Measurements from ENCODE around the gene GRIN1.
"Not testable (repeated sequence)": the region's sequence is repeated elsewhere in the genome, so short reads cannot be mapped to it uniquely, and the experiment has no call there.

Gene GRIN1

DNA sequence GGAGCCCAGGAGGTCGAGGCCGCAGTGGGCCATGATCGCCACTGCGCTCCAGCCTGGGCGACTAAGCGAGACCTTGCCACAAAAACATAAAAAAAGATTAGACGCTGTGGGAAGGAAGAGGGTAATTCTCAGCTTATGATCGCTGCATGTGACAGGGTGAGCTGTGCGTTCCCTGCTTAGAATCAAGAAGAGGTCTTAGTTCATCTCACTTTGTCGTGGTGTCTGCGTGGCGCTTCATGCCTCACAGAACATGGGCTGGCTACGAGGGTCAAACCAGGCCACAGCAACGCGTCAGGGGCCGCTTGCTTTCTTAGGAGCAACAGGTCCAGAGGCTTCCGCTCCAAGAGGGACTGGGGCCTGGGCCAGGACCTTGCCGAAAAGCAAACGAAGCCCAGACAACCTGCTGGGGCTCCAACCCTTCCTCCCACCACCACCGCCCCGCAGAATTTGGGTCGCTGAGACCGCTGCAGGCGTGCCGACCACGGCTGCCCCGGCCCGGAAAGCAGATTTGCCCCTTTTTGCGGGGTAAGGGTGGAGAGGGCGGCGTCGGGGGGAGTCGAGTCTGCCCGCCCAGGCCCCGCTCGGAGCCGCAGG lies 10.0 kb upstream of the GRIN1 start:
- DNase-seq (ENCODE audit: low read depth in 2 of 2), result no peak

DNA sequence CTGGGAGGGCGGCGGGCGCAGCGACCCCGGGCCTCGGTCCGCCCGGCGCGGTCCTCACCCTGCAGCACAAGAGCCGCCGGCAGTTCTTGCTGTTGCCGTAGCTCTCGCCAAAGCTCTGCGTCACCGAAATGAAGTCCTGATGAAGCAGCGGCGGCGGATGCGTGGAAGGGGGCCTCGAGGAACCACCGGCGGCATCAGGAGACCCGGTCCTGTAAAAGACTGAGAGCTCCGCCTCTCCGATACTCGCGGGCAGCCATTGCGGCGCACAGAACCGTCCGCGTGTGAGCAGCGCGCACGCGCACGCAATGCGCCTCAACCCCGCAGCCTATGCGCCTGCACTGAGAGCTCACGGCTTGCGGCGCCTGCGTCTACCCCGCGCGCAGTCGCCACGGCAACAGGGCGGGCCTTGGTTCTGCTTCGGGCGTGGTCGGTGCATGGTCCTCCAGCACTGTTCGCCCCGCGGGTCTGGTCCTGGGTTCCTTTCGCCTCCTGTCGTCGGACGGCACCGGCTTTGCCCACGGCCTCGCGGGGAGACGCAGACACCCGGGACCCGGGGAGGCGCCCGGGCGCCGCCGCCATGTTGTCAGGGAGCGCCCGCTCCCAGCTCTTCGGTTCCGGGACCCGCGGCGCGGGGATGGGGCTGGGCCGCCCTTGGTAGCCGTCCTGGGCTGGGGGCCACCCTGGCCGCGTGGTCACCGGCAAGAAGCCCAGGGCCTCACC lies 9.3 kb upstream of the GRIN1 start:
- peak; percentile 77 to 89 for DNase-seq (ENCODE audit: low read depth in 2 of 2)

DNA sequence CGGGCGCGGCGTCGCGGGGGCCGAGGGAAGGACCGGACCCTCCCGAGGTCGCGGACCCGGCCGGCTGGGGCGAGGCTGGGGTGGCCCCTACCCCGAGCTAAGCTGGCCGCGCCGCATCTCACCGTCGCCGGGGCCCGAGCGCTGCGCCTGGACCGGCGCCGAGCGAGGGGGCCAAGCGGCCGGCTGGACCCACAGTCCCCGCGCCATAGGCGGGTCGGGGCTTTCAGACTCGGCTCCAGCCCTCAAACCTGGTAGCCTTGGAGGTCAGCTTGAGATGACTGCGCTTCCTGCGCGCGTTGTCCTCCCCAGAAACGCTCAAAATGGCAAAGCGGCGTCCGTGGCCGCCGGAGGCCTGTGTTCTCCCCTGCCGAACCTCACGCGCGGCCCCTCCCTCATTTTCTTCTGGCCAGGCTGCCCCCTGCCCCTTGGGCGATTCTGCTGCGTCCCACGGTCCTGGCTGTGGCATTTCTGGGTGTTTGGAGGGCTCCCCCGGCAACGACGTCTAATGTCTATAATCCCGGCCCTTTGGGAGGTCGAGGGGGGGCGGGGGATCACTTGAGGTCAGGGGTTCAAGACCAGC lies 8.7 kb upstream of the GRIN1 start:
- DNase-seq (ENCODE audit: low read depth in 2 of 2), result no peak

DNA sequence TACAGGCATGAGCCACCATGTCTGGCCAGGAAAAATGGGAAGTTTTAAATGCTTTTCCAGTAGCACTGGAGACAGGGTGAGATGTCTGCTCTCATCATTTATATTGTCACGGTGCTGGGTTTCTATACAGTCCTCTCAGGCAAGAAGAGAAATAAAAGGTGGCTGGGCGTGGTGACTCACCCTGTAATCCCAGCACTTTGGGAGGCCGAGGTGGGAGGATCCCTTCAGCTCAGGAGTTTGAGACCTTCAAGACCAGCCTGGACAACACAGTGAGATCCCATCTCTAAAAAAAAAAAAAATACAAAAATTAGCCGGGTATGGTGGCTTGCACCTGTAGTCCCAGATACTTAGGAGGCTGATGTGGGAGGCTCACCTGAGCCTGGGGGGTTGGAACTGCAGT lies 4.8 kb upstream of the GRIN1 start:
- no peak for DNase-seq (ENCODE audit: low read depth in 2 of 2)

DNA sequence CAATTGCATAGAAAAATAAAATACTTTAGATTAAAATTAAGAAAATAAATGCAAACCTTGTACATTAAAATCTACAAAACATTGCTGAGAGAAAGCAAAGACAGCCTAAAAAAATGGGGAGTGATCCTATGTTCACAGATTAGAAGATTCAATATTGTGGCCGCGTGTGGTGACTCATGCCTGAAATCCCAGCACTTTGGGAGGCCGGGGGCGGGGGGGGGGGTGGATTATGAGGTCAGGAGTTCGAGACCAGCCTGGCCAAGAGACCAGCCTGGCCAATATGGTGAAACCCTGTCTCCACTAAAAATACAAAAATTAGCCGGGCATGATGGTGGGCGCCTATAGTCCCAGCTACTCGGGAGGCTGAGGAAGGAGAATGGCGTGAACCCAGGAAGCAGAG lies 3.8 kb upstream of the GRIN1 start:
- not testable (repeated sequence) for DNase-seq (ENCODE audit: low read depth in 2 of 2)

DNA sequence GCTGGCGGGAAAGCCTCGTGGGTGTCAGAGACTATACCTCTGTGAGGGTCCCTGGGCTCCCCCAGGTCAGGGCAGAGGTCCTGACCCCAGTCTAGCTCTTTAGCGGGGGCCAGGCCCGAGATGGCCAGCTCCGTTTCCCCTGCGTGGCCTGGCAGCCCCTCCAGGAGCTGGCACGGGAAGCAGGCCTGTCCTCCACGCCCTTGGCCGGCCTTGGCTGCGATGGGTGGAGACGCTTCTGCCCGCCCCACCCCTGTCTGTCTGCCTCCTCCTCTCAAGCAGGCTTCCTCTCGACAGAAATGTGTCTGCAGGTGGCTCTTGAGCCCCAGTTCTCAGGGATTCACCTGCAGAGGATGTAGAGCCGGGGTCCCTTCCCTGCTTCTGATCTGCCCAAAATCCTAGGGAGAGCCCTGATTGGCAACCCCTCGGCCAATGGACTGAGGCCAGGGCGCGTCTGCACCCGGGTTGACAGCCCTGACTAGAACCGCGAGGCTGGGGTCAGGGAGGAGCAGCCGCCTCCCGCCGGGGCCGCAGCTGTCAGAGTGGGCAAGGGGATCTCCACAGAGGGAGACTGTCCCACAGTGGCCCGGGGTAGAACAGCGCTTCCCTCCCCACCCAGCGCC lies 2.6 kb upstream of the GRIN1 start:
- DNase-seq (ENCODE audit: low read depth in 2 of 2), result no peak

DNA sequence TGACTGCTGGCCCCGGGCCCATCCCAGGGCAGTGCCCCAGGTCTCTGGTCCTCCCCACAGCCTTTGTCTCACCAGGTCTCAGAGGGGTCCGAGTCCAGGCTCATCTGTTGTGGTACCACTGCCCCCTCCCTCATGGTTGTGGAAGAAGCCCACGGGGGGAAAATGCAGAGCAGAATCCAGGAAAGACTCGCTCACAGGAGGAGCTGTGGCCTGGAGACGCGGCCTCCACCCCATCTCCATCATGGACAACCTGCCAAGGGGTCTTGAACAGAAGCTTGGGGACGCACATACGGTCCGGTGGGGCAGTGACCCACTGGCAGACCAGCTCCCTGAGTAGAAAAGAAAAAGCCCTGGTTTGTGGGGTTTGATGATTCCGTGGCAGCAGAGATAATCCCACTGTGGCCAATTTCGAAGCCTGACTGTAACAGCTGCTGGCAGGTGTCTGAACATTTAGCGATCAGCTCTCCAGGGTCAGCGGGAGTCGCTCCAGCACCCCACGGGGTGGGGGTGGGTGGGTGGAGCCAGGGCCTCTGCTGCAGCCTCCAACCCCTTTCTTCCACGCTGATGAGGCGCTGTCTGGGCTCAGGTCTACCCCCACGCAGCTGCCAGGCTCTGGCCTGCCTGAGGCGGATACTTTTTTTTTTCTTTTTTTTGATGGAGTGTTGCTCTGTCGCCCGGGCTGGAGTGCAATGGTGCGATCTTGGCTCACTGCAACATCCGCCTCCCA lies 1.9 kb upstream of the GRIN1 start:
- no peak for DNase-seq (ENCODE audit: low read depth in 2 of 2)

DNA sequence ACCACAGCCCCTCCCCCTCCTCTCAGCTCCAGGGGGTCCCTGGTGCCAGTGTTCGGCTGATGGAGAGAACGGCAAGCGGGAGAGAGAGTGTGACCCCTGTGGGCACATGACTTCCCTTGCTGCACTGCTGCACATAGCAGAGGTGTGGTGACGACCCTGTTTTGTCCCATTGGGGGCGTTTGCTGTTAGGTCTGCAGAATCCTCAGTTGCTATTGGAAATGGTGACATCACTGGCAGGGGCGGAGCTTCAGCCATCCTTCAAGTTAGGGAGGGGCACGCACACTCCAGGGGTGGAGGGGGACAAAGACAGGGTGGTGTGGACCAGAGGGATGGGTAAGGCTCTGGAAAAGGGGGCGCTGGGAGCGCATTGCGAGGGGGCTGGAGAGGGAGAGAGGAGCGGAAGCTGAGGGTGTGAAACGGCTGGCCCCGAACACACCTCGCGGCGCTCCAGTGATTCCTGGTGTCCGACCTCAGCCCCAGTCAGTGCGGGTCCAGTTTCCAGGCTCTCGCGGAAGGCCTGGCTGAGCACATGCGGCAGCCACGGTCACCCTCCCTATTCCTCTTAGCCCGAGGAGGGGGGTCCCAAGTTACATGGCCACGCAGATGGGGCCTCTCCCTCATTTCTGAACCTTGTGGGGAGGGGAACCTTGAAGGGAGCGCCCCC lies 764 bp upstream of the GRIN1 start:
- no peak for DNase-seq (ENCODE audit: low read depth in 2 of 2)

DNA sequence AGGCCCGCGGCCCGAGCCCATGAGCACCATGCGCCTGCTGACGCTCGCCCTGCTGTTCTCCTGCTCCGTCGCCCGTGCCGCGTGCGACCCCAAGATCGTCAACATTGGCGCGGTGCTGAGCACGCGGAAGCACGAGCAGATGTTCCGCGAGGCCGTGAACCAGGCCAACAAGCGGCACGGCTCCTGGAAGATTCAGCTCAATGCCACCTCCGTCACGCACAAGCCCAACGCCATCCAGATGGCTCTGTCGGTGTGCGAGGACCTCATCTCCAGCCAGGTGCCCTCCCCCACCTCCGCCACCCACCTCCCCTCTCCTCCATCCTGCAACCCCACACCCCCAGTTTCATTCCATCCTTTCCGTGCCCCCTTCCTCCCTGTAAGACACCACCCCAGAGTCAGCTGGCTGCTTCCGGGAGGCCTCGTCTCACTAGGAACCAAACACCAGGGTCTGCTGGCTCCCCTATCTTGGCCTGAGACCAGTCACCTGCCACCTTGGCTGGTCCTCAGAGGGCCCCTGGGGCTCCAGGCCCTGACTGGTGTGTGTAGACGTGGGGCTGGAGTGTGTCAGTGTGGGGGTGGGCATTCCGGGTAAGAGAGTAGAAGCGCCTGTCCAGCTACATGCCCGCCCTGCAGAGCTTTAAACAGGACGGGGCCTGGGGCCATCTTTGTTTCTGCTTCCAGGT lies 655 bp downstream of the GRIN1 start:
- DNase-seq (ENCODE audit: low read depth in 2 of 2), result no peak

DNA sequence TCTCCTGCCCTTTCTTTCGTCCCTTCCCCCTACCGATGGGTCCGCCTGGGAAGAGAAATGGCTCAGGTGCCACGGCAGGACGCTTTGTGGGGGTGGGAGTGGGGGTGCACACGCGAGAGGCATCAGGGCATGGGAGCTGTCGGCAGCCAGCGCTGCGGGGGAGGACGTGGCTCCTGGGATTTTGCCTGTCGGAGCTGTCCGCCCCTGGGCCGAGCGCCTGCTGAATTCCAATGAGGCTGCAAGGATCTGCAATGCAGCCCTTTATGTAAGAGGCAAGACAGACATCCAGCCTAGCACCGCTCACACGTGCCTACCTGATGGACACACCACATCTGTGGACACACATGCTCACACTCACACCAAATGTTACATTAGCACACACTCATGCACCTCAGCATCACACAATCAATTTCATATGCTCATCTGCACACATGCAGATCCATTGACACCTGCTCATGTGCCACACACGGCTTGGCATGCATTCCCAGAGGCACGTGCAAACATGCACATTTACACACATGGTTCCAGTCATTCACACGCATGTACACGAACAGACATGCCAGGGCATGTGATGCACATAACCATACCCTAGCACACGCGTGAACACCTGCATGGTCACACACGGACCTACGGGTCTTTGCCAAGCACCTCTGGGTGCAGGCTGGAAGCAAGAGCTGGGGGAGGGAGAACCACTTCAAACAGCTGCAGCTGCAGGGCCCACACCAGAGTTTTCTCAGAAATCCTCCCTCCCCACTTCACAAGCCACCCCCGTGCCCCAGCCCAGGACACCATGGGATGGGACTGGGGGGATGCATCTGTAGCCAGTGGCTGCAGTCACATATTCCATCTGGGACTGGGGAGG lies 1.4 kb downstream of the GRIN1 start:
- no peak for DNase-seq (ENCODE audit: low read depth in 2 of 2)

DNA sequence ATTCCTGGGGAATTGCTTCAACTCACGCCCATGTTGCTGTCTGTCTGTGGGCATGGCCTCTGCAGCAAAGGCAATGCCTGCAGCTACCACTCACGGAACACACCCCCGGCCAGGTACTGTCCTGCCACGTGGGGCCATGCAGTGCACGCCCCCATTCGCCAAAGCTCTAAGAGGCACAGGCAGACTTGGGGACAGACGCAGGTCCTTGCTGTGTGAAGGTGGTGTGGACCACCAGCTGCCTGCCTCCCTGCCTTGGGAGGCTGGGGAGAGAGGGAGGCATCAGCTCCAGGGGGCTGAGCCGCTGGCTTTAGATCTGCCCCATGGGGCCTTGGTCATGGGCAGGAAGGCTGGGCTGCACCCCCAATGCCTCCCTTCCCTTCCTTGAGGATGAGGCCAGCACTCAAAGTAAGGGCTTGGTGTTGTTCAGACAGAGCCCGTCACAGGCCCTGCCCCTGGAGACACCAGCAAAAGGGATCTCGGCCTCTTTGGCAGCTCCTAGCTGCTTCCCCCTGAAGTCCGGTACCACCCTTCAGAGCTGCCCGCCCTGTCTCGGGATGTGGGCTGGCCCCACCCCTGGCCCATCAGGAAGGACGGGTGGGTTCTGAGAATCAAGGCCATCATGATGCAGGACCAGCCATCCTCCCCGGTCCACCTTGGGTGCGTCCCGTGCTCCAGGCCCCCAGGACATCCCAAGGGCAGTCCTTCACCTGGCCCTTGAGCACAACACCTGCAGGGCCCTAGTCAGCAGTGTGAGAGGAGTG lies 2.3 kb downstream of the GRIN1 start:
- no peak for DNase-seq (ENCODE audit: low read depth in 2 of 2)

DNA sequence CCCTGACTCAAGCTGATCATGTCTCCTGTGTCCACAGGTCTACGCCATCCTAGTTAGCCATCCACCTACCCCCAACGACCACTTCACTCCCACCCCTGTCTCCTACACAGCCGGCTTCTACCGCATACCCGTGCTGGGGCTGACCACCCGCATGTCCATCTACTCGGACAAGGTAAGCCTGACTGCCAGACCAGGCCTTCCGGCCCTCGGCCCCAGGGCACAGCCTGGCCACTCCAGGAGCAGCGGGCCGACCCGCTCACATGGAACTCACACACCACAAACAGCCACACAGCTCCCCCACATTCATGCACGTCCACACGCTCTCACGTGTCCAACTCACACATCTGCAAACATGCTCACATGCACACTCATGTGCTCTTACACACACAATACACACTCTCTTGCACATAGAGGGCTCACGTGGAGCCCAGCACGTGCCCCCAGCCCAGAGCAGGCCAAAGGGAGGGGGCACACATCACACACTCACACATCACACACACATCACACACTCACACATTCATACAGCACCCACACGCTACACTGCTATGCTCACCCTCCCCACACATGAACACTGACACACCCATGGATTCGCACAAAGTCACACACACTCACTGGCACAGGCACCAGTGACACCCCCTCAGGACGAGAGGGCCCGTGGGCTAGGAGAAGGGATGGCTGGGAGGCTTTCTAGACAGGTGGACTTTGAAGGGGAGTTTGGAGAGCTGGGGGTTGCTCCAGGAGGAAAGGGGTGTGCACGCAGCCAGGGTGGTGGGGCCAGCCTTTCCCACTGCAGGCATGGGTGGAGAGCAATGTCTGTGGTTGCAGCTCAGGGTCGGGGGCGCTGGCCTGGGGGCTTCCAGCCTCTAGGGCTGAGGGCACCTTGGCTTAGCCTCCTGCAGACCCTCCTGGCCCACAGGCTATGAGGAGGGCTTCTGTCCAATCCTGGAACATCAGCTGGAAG lies 3.3 kb downstream of the GRIN1 start:
- no peak for DNase-seq (ENCODE audit: low read depth in 2 of 2)

DNA sequence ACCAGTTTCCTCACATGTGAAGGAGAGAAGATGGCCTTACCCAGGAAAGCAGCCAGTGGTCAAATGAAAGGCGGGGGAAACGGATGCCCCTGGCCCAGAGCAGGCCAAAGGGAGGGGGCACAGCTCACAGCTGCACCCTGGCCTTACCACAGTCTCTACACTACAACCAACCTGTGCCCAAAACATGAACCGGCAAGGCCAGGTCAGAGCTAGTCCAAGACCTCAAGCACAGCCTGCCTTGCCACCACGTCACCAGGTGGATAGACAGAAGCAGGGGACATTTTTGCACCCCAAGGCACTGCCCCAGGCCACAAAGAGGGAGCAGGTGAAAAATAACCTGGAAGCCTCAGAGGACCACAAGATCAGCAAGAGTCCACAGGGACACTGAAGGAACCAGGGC lies 4.5 kb downstream of the GRIN1 start:
- no peak for DNase-seq (ENCODE audit: low read depth in 2 of 2)

DNA sequence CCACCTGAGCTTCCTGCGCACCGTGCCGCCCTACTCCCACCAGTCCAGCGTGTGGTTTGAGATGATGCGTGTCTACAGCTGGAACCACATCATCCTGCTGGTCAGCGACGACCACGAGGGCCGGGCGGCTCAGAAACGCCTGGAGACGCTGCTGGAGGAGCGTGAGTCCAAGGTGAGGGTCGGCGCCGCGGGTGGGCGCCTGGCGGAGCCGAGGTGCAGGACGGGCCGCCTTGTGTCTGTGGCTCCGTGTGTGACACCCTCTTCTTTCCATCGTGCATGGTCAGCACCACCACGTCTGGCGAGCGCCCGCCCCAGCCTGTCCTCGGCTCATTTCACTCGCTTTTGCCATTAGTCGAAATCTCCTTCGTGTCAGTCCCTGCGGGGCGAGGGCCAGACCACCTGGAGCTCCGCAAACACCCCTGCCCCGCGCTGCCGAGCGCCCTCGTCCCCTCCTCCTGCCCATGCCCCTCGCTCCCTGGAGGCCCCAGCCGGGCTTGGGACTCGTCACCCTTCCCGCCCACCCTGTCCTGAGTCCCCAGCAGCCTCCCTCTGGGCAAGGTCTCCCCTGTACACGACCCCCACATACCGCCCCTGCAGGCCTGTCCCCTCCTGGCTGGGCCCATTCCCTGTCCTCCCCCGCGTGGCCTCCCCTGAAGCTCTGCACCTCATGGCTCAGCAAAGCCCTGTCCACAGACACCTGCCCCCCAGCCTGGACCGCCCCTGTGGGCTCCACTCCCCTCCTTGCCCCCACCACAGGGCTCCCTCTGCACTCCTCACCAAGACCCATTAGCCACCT lies 7.0 kb downstream of the GRIN1 start:
- DNase-seq (ENCODE audit: low read depth in 2 of 2), result no peak

DNA sequence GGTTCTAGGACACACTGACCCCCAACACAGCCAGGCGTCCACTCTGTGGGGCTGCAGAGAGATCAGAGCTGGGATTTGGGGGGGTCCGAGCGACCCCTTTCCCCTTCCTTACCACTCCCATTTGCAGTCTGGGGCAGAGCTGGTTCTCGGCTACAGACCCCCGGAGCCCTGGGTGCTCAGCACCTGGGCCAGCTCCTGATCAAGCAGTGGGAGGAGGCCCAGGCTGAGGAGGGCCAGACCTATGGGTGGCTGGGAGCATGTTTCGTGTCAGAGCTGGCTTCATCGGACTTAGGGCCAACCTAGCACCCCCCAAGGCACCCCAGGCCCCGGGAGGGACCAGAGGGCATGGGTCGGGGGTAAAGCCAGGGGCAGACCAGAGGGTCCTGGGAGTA lies 7.6 kb downstream of the GRIN1 start:
- no peak for DNase-seq (ENCODE audit: low read depth in 2 of 2)

DNA sequence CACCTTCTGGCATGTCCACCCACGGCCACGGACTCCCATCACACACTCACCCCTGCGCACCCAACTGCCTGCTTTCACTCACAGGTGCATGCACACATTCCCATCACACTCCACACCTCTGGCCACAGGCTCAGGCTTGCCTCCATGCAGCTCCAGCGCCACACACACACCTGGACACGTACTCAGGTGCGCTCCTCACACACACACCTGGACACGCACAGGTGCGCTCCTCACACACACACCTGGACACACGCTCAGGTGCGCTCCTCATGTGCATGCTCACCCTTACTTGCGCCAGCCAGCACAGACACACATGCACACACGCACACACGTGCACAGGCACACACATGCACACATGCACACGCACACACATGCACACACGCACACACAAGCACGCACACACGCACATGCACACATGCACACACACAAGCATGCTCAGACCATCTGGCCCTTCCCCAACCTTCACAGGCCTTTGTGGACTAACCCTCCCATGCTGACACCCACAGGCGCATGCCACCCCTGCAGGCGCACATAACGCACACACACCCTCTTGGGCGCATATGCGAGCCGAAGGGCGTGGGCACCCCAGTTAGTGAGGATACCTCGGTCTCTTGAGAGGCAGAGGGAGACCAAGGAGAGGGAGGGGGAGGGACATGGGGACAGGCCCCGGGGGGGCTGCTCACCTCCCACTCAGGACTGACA lies 8.3 kb downstream of the GRIN1 start:
- DNase-seq (ENCODE audit: low read depth in 2 of 2), result no peak

DNA sequence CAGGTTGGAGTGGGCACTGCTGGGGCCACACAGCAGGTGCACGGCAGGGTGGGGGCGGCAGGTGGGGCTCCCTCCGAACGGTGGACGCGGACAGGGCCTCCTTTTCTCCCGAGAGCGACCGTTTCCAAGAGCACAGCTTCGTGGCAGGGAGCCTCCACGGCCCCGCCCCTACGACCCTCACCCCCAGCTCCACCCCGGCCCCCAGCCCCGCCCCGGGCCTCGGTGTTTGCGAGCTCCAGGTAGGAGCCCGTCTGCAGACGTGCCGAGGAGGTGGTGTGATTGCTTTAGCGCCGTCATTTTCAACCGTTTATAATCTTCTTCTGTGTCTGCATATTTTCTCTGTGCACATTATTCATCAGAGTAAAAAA lies 8.8 kb downstream of the GRIN1 start:
- DNase-seq (ENCODE audit: low read depth in 2 of 2), result no peak

Measured in stimulated activated CD8-positive, alpha-beta memory T cell treated with anti-CD3 and anti-CD28 coated beads, Interleukin-7, amount 100 ng/mL, for 4 hours (primary cell).